ENCODE measurements around the gene RTL1.

RTL1 gene

DNA sequence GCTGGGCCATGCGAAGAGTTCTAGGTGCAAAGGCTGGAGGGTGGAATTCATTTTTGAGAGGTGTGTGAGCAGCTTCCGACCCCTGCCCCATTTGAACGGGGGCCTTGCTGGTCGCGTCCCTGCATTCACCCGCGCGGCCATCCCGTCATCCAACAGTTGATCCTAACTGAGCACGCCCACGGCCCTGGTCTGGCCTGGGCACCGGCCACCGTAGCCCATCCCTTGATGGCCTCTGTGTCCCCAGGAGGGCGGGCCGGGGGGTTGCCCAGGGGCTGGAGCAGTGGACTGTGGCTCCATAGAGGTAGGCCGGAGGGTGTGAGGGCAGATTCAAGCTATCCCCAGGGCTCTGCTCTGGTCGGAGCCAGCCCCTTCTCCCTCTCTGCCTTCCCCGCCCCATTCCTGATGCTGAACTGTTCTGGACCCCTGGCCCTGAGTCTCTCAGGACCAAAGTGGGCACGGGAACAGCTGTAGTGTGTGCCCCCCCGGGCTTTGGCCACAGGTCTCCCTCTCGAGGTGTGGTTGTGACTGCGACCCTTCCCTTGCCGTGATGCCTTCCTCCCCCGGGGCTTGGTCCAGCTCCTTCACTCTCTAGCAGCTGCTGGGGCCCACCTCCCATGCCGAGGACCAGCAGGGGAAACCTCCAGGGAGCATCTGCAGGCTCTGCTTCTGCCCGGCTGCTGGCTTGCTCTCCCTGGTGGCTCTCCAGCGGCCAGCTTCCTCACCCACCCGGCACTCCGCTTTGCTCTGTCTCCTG lies 68.6 kb downstream of the RTL1 start:
- no peak for DNase-seq (ENCODE audit: extremely low read depth, low read depth)

DNA sequence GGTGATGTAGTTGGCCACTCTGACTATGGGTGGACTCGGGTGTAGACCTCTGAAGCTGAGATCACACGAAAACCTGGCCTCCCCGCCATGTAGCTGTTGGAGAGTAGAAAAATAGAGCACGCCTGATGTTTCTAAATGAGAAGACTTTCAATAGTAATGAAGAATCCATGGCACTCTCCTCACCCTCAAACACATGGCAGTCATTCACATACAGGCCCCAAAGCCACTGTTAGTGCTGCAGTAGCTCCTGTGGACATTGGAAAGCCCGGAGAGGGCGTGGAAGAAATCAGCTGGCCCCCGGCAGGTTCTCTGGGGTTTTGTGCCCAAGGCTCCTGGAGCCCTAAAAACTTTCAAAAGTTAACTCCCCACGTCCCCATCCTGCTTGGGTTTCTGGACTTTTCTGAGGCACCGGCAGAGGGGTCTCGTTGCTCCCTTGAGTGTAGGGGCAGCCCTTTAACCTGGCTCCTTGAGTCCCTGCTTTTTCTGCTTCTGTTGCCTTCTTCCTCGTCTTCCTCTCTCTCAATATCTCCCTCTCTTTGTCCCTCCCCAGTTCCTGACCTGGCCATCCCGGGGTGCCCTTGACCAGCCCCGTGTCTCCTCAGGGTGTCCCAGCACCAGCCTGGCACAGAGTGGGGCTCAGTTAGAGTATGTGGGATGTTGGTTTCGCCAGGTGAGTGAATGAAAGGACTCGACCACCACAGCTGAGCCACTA lies 69.3 kb downstream of the RTL1 start:
- TF ChIP-seq, protein P1, sequence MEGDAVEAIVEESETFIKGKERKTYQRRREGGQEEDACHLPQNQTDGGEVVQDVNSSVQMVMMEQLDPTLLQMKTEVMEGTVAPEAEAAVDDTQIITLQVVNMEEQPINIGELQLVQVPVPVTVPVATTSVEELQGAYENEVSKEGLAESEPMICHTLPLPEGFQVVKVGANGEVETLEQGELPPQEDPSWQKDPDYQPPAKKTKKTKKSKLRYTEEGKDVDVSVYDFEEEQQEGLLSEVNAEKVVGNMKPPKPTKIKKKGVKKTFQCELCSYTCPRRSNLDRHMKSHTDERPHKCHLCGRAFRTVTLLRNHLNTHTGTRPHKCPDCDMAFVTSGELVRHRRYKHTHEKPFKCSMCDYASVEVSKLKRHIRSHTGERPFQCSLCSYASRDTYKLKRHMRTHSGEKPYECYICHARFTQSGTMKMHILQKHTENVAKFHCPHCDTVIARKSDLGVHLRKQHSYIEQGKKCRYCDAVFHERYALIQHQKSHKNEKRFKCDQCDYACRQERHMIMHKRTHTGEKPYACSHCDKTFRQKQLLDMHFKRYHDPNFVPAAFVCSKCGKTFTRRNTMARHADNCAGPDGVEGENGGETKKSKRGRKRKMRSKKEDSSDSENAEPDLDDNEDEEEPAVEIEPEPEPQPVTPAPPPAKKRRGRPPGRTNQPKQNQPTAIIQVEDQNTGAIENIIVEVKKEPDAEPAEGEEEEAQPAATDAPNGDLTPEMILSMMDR (IDR thresholded peaks at IDR 0.05; ENCODE audit: low read depth, low read length), result no peak
- DNase-seq (ENCODE audit: extremely low read depth, low read depth), result no peak

More for the DNA sequence above, 68.6 kb downstream of the RTL1 start:
- TF ChIP-seq, protein P1 (IDR thresholded peaks at IDR 0.05; ENCODE audit: low read depth, low read length), result no peak

DNA sequence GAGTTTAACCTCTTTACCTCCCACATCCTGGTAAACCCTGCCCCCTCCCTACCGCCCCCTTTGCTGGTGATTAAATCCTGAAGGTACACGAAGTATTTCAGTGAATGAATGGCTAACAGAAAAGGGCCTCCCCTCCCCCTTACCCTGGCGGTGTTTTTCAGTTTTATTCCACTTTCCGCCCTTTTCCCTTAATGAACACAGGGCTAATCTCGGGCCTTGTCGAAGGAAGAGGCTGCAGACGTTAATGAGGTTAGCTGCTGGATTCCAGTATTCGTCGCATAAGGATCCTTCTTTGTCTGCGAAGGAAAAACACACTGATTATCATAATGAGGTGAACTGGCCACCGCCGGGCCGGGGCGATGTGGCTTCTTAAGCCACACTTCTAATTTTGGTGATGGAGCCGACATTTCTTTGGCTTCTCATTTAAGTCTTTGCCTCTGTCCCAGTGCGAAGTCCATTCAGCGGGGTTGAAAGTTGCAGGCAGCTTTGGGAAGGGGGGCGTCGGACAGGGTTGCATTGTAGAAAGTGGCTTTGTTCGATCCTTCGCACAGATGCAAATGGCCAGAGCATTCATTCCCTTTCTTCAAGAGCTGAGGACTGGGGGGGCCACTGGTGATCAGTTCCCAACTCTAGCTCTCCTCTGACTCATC lies 71.1 kb downstream of the RTL1 start:
- TF ChIP-seq, protein P1 (IDR thresholded peaks at IDR 0.05; ENCODE audit: low read depth, low read length), result no peak
- no peak for DNase-seq (ENCODE audit: extremely low read depth, low read depth)

DNA sequence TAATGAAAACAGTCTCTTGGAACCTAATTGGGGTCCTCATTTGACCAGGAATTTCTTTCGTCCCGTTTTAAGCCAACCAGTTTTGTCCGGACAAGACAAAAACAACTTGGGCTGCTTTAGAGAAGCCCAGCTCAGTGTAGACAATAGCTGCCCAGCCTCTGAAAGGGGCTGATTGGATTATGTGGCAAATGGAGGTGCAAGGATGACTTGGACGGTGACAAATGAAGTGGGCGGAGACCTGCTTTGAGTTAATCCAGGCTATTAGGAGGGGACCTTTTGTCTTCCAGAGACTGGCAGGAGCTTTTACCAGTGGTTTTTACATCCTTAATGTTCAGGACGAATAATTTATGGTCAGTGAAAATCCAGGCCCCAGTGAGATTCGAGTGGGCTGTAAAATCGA lies 72.8 kb downstream of the RTL1 start:
- TF ChIP-seq, protein P1 (IDR thresholded peaks at IDR 0.05; ENCODE audit: low read depth, low read length), result no peak
- no peak for DNase-seq (ENCODE audit: extremely low read depth, low read depth)
